ENCODE results near the gene SNAP29. TPM values are rescaled to one million over a fixed set of nuclear protein-coding genes. Genes with fewer than 3 reads are reported as not detected.

The SNAP29 gene
- total RNA-seq, 1 experiment from 2014 or later = 24.5 TPM

DNA sequence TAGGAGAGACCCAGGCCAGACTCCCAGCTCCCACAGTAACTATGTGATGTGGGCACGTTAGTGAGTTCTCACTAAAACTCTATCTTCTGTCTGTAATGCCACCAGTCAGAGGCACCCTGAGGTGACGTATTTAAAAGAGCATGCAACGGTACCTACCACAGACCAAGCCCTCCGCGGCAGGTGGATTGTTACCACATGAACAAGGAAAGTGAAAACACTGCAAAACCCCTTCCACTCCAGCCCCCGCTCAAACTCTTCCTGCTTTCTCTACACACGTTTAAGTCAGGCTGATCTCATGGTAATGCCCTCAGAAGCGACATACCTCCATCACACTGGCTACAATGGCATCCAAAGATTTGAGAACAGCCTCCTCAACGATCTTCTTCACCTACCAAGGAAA, 48.2 kb upstream of the SNAP29 start:
- Histone ChIP-seq H3K36me3 (ENCODE audit: control insufficient read depth, insufficient read depth, low read length) (peaks cover 4% of the 10 kb centered on the region; the same call in 1 of the 2 replicates), H3K4me3 (ENCODE audit: low read depth in 2 of 2, low read length in 2 of 2) (no peak overlapping the region), H3K9me3 (ENCODE audit: control insufficient read depth, insufficient read depth, low read depth, low read length) (no peaks in the 10 kb centered on the region), H3K27me3 (ENCODE audit: control insufficient read depth, insufficient read depth, low read length) (no peaks in the 10 kb centered on the region), H3K27ac (ENCODE audit: low read length) (no peak overlapping the region), H3K4me1 (ENCODE audit: control insufficient read depth, insufficient read depth, low read length) (no peaks in the 10 kb centered on the region)
- ChIA-PET CTCF (no interaction called here), POLR2A (no interaction called here)
- in situ Hi-C loops (cut with HindIII; ENCODE audit: low pct_unique_long_range_greater_than_20kb, low sequenced_read_pairs) = no loop called here
- TF ChIP-seq, protein P1, sequence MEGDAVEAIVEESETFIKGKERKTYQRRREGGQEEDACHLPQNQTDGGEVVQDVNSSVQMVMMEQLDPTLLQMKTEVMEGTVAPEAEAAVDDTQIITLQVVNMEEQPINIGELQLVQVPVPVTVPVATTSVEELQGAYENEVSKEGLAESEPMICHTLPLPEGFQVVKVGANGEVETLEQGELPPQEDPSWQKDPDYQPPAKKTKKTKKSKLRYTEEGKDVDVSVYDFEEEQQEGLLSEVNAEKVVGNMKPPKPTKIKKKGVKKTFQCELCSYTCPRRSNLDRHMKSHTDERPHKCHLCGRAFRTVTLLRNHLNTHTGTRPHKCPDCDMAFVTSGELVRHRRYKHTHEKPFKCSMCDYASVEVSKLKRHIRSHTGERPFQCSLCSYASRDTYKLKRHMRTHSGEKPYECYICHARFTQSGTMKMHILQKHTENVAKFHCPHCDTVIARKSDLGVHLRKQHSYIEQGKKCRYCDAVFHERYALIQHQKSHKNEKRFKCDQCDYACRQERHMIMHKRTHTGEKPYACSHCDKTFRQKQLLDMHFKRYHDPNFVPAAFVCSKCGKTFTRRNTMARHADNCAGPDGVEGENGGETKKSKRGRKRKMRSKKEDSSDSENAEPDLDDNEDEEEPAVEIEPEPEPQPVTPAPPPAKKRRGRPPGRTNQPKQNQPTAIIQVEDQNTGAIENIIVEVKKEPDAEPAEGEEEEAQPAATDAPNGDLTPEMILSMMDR (IDR thresholded peaks at IDR 0.05) = no peak
- TF ChIP-seq SIN3A (IDR thresholded peaks at IDR 0.05; ENCODE audit: borderline replicate concordance, insufficient read depth, low read depth, low read length) = no peak
- no peak for TF ChIP-seq POLR2AphosphoS5 (IDR thresholded peaks at IDR 0.05; ENCODE audit: low read depth, low read length)
- TF ChIP-seq, protein P2, sequence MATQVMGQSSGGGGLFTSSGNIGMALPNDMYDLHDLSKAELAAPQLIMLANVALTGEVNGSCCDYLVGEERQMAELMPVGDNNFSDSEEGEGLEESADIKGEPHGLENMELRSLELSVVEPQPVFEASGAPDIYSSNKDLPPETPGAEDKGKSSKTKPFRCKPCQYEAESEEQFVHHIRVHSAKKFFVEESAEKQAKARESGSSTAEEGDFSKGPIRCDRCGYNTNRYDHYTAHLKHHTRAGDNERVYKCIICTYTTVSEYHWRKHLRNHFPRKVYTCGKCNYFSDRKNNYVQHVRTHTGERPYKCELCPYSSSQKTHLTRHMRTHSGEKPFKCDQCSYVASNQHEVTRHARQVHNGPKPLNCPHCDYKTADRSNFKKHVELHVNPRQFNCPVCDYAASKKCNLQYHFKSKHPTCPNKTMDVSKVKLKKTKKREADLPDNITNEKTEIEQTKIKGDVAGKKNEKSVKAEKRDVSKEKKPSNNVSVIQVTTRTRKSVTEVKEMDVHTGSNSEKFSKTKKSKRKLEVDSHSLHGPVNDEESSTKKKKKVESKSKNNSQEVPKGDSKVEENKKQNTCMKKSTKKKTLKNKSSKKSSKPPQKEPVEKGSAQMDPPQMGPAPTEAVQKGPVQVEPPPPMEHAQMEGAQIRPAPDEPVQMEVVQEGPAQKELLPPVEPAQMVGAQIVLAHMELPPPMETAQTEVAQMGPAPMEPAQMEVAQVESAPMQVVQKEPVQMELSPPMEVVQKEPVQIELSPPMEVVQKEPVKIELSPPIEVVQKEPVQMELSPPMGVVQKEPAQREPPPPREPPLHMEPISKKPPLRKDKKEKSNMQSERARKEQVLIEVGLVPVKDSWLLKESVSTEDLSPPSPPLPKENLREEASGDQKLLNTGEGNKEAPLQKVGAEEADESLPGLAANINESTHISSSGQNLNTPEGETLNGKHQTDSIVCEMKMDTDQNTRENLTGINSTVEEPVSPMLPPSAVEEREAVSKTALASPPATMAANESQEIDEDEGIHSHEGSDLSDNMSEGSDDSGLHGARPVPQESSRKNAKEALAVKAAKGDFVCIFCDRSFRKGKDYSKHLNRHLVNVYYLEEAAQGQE (IDR thresholded peaks at IDR 0.05; ENCODE audit: insufficient read depth in 1 of 2, low read depth in 2 of 2, low read length in 1 of 2) = no peak
- no peak for TF ChIP-seq TCF7L2 (IDR thresholded peaks at IDR 0.05; ENCODE audit: low read depth, low read length)
- BruUV-seq (replicated peaks) = no TSS peak
- DNase-seq (ENCODE audit: low read depth, low spot score) (no peak), ATAC-seq (no peak)
- intact Hi-C loops (cut with micrococcal nuclease; ENCODE audit: unreplicated experiment) = no loop called here

DNA sequence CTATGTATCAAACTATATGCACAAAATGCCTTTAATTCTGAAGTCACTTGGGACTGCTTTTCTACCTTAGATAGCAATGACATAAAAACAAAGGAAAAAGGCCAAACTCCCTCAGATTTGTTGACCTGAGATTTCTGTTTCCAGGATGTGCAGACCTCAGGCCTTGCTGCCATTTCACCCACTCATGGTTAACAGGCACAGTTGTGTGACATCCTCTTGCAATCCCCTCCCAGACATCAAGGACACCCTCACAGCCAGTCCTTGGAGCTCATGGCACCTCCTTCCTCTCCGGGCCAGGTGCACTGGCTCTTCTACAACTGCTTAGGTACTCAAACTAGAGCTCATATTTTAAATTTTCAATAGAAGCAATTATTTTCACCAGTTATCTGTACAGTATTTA, 47.6 kb upstream of the SNAP29 start:
- no peaks in the 10 kb centered on the region for H3K9me3 ChIP-seq (ENCODE audit: control insufficient read depth, insufficient read depth, low read depth, low read length)
- DNase-seq (ENCODE audit: low read depth, low spot score) (no peak), ATAC-seq (no peak)
- H3K4me3 ChIP-seq (ENCODE audit: low read depth in 2 of 2, low read length in 2 of 2) = no peak overlapping the region
- H3K36me3 ChIP-seq (ENCODE audit: control insufficient read depth, insufficient read depth, low read length) = peaks cover 4% of the 10 kb centered on the region; the same call in 1 of the 2 replicates
- no peaks in the 10 kb centered on the region for H3K4me1 ChIP-seq (ENCODE audit: control insufficient read depth, insufficient read depth, low read length)
- TF ChIP-seq SIN3A (IDR thresholded peaks at IDR 0.05; ENCODE audit: borderline replicate concordance, insufficient read depth, low read depth, low read length) = no peak
- no peak for TF ChIP-seq TCF7L2 (IDR thresholded peaks at IDR 0.05; ENCODE audit: low read depth, low read length)
- TF ChIP-seq, protein P2 (IDR thresholded peaks at IDR 0.05; ENCODE audit: insufficient read depth in 1 of 2, low read depth in 2 of 2, low read length in 1 of 2) = no peak
- TF ChIP-seq, protein P1 (IDR thresholded peaks at IDR 0.05) = no peak
- no peak for TF ChIP-seq POLR2AphosphoS5 (IDR thresholded peaks at IDR 0.05; ENCODE audit: low read depth, low read length)
- CTCF ChIA-PET = no interaction called here
- no peak overlapping the region for H3K27ac ChIP-seq (ENCODE audit: low read length)
- no TSS peak for BruUV-seq (replicated peaks)
- H3K27me3 ChIP-seq (ENCODE audit: control insufficient read depth, insufficient read depth, low read length) = no peaks in the 10 kb centered on the region
- in situ Hi-C loops (cut with HindIII; ENCODE audit: low pct_unique_long_range_greater_than_20kb, low sequenced_read_pairs) (no loop called here), intact Hi-C loops (cut with micrococcal nuclease; ENCODE audit: unreplicated experiment) (no loop called here)
- POLR2A ChIA-PET = no interaction called here

All from Panc1 (cell line).